H4 (cell line): ENCODE measurements around the gene HIGD1B. TPM values are rescaled to one million over a fixed set of nuclear protein-coding genes. Genes with fewer than 3 reads are reported as not detected.
"Not testable (repeated sequence)": the region's sequence is repeated elsewhere in the genome, so short reads cannot be mapped to it uniquely, and the experiment has no call there.

ENCODE experiments used
- DNase-seq: peaks from one replicate; pipeline ENCODE4 v3.0.0-alpha.2; 2015; ENCODE audit warnings: low spot score
- total RNA-seq: library from RNA; depleted of rRNA; stranded (reverse); fragments of >200 nt; shearing (Covaris generic); gene quantifications from 2 replicates; pipeline ENCODE4 v1.2.3, GENCODE V29; 2014; rRNA removed

HIGD1B gene
- total RNA-seq = not detected in 2 replicates

DNA sequence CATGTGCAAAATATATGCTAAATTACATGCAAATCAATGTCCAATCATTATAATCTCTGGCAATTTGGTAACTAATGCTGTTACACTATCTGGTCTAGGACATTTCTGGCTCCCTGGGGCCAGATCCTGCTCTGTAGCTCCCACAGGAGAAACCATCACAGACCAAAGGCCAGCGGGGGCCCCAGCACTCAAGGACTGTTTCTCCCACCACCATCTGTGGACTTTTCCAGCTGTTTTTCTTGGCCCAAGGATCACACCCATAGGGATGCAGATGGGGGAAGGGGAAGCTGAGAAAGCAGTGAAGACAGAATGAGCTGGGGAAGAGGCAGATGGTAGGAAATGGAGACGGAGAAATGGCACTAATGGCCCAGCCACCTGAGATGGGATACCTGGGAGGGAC, at the start of gene HIGD1B:
Gene HIGD1B (plus strand): TSS at position 298 of the 400 bp plus-strand sequence. CDS start 270 bp downstream, outside the sequence.
- DNase-seq = no peak

GRCh38 chr17:44798356-44798755, 49.3 kb upstream of the HIGD1B start:
- DNase-seq = no peak

- no peak for DNase-seq
Measured at GRCh38 chr17:44801880-44802279, 45.8 kb upstream of the HIGD1B start.

- DNase-seq = no peak
Measured at GRCh38 chr17:44804302-44805089, 43.2 kb upstream of the HIGD1B start.

DNA sequence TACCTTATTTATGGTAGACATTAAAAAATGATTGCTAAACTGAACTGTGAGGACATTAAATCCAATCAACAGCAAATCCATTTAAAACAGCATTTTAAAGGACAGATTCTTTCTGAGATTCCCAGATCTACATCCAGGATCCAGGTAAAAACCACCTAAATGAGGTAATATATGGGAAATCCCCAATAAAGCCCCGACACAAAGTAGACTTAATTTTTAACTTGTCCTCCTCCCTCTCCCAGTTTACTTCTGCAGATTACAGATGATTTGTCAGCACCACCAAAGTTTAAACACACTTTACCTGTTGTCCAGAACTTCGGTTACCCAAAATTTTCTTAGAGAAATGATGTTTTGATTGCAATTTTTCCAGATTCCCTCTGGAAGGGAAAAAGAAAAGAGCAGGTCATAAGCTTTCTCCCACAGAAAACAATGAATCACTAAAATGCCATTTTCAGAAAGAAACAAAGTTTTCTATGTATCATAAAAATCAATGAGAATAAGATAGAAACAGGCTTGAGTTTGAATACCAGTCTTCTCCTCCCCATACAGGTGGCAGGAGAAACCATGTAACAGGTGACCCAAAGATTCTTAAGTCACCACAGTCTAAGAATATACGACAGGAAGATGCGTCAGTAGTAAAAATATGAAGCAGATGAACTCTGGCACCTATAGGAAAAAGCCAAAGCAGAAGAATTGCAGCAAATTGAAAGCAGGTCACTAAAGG, 40.4 kb upstream of the HIGD1B start:
- DNase-seq = no peak

DNA sequence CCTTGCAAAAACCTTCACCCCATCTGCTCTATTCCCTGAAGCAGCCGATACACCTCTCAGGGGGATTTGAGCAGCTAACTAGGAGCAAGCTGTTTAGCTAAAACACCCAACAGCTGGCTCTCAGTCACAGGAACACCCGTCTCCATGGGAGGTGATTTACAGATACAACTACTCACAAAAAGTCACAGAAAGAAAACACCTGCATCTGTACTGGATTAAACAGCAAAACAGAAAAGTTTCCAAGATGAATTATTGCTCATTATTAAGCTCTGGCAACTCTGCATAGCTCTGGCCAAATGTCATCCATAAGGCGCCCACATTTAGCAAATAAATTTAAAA, 39.9 kb upstream of the HIGD1B start:
- no peak for DNase-seq

DNA sequence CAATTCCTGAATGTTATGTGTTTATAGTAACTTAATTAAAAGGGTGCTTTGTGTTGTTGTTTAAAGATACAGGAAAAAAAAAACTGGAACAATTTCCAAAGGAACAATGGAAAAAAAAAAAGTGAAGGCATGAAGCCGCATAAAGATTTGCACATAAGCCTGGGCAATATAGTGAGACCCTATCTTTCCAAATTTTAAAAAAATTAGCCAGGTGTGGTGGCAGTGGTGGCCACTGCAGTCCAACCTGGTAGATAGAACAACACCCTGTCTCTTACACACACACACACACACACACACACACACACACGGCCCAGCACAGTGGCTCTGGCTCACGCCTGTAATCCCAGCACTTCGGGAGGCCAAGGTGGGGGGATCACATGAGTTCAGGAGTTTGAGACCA, 39.5 kb upstream of the HIGD1B start:
- DNase-seq = no peak

DNA sequence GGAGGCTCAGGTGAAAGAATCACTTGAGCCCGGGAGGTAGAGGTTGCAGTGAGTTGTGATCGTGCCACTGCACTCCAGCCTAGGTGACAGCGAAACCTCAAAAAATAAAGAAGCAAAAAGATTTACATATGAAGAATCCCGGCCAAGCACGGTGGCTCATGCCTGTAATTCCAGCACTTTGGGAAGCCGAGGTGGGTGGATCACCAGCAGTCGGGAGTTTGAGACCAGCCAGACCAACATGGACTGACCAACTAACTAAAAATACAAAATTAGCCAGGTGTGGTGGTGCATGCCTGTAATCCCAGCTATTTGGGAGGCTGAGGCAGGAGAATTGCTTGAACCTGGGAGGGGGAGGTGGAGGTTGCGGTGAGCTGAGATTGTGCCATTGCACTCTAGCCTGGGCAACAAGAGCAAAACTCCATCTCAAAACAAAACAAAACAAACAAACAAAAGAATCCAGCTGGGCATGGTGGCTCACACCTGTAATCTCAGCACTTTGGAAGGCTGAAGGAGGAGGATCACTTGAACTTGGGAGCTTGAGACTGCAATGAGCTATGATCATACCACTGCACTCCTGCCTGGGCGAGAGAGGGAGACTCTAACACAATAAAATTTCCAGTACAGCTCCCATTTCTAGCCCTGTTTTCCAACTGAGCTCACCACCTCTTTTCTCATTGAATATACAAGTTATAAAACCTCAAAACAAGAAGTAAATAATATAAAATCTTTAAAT, 38.9 kb upstream of the HIGD1B start:
- DNase-seq = not testable (repeated sequence)

DNA sequence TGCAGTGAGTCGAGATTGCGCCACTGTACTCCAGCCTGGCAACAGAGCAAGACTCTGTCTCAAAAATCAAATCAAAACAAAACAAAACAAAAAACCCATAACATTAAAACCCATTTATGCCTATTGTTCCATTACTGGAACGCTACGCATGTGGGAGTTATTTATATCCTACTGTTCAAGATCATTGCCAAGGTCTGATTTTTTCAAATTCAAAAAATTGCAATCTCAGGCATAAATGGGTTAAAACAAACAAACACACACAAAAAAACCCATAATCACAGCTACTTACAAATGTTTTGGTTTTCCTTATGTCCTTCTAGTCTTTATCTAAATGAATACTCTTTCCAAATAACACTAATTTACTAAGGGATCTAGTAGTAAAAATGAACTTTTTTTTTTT, 35.4 kb upstream of the HIGD1B start:
- no peak for DNase-seq

DNA sequence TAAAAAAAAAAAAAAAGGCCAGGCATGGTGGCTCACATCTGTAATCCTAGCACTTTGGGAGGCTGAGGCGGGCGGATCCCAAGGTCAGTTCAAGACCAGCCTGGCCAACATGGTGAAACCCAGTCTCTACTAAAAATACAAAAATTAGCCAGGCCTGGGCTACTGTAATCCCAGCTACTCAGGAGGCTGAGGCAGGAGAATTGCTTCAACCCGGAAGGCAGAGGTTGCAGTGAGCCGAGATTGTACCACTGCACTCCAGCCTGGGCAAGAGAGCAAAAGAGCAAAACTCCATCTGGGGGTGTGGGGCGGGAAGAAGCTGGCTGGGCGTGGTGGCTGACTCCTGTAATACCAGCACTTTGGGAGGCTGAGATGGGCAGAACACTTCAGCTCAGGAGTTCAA, 29.2 kb upstream of the HIGD1B start:
- DNase-seq = not testable (repeated sequence)

- DNase-seq = peak; percentile 60
Measured at GRCh38 chr17:44820631-44821212, 27.0 kb upstream of the HIGD1B start.

DNA sequence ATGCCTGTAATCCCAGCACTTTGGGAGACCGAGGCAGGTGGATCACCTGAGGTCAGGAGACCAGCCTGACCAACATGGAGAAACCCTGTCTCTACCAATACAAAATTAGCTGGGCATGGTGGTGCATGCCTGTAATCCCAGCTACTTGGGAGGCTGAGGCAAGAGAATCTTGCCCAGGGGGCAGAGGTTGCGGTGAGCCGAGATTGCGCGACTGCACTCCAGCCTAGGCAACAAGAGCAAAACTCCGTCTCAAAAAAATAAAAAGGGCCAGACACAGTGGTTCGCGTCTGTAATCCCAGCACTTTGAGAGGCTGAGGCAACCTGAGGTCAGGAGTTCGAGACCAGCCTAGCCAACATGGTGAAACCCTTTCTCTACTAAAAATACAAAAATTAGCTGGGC, 22.4 kb upstream of the HIGD1B start:
- not testable (repeated sequence) for DNase-seq

- DNase-seq = no peak
Measured at GRCh38 chr17:44826123-44826790, 21.4 kb upstream of the HIGD1B start.

DNA sequence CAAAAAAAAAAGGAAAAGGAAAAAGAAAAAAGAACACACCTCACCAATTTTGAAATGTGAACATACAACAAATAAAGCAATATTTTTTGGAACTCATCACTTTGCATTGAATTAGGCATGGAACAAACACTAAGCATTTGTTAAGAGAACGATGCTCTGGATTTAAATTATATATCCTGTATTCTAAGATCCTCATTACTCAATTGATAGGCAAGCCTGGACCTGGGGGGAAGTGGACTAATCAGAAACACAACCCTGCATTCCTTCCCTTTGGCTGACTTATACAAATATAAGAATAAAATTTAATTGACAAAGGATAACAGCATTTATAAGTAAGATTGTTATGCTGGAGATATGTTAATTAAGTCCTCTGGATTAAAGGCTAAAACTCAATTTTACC, 19.8 kb upstream of the HIGD1B start:
- DNase-seq = no peak

DNA sequence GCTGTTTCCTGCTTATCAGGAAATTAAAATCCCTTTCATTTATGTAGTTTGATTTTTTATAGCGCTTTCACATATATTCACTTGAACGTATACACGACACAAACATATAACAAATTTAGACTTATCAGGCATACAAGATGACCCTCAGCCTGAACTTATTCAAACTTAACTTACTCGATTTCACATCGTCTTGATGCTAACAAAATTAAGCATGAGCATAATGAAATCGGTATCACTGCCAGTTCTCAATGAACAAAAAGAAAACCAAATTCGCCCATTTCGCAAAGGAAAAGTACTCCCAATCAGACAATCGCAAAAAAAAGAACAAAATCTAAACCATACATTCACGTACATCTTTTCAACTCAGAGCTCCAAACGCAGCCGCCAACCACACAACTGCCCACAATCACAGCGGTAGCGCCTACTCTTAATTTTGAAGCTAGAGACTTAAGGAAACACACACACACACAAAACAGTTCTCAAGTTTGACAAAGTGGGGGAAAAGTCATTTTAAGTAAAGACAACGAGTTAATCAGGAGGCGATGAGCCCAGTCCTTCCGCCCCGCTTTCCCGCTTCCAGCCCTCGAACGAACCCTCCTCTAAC, 18.7 kb upstream of the HIGD1B start:
- no peak for DNase-seq

- DNase-seq = no peak
Measured at GRCh38 chr17:44829523-44830358, 17.9 kb upstream of the HIGD1B start, which contains the start of gene GJC1. Gene GJC1, minus strand, starts transcription at chr17:44830287. Its CDS starts 24,470 bp downstream, at chr17:44805817.

GRCh38 chr17:44830359-44831288, 17.1 kb upstream of the HIGD1B start:
- no peak for DNase-seq

- no peak for DNase-seq
Measured at GRCh38 chr17:44831371-44831770, 16.3 kb upstream of the HIGD1B start.

- no peak for DNase-seq
Measured at GRCh38 chr17:44832805-44833204, 14.9 kb upstream of the HIGD1B start.
